K562 (cell line): ENCODE results near the gene SCAMP2. TPM values are rescaled to one million over a fixed set of nuclear protein-coding genes. Genes with fewer than 3 reads are reported as not detected.

Experiments
- E2F4 ChIP-seq: sonication (generic); formaldehyde crosslinking; IDR thresholded peaks from 2 replicates; pipeline ENCODE4 v1.8.0; 2022; ENCODE audit warnings: mild to moderate bottlenecking, low read depth, missing genetic modification reagents
- HMG20B ChIP-seq: fragments of 250-450 bp; sonication (Bioruptor Pico); IDR thresholded peaks from 2 replicates; pipeline ENCODE4 v1.5.0; 2021; ENCODE audit warnings: mild to moderate bottlenecking
- NFIX ChIP-seq: fragments of 250-450 bp; sonication (Bioruptor Pico); IDR thresholded peaks from 2 replicates; pipeline ENCODE4 v1.4.0; 2020; ENCODE audit warnings: low read depth, mild to moderate bottlenecking, moderate library complexity
- polyA plus RNA-seq, 8 experiments: library from polyadenylated mRNA; depleted of rRNA in 4 of 8; stranded (reverse) in 5 of 8; unstranded in 3 of 8; fragments of >200 nt; fragmentation: Nextera tagmentation in 2 of 8; fragmentation: Illumina TruSeq in 1 of 8; extraction: Ambion mirVana in 2 of 8; extraction: Trizol in 1 of 8; gene quantifications; 2 replicates each; pipeline versions ENCODE4 v1.2.1 to v1.2.3, GENCODE V29; 2011 to 2014; ENCODE audit warnings: inconsistent platforms in 1 of 8, missing spikeins in 1 of 8
- total RNA-seq, 7 experiments: library from RNA; depleted of rRNA in 6 of 7; stranded (reverse); fragments of >200 nt in 6 of 7; fragmentation: Illumina TruSeq in 2 of 7; extraction: Trizol in 2 of 7; gene quantifications; 2 replicates each; pipeline versions ENCODE4 v1.2.1 to v1.2.3, GENCODE V29; 2011 to 2021; ENCODE audit warnings: low replicate concordance in 1 of 7
- TF ChIP-seq, protein P1 (sequence below): sonication (generic); formaldehyde crosslinking; IDR thresholded peaks from 2 replicates; pipeline ENCODE4 v1.8.0; 2023; ENCODE audit warnings: missing genetic modification reagents, mild to moderate bottlenecking, borderline replicate concordance
- TF ChIP-seq, protein P2 (sequence below): IDR thresholded peaks from 3 replicates; pipeline ENCODE4 v1.6.1; 2011; ENCODE audit warnings: borderline replicate concordance, mild to moderate bottlenecking, moderate library complexity; ENCODE audit not compliant: insufficient read length; ENCODE audit errors: extremely low read depth

The SCAMP2 gene
- total and polyA plus RNA-seq, 9 of the 15 experiments (the other 6 are each of a cell fraction or from before 2014, with no cell fraction given), result 5.9 to 61.1 (median 20.1) TPM

- TF ChIP-seq, protein P1, sequence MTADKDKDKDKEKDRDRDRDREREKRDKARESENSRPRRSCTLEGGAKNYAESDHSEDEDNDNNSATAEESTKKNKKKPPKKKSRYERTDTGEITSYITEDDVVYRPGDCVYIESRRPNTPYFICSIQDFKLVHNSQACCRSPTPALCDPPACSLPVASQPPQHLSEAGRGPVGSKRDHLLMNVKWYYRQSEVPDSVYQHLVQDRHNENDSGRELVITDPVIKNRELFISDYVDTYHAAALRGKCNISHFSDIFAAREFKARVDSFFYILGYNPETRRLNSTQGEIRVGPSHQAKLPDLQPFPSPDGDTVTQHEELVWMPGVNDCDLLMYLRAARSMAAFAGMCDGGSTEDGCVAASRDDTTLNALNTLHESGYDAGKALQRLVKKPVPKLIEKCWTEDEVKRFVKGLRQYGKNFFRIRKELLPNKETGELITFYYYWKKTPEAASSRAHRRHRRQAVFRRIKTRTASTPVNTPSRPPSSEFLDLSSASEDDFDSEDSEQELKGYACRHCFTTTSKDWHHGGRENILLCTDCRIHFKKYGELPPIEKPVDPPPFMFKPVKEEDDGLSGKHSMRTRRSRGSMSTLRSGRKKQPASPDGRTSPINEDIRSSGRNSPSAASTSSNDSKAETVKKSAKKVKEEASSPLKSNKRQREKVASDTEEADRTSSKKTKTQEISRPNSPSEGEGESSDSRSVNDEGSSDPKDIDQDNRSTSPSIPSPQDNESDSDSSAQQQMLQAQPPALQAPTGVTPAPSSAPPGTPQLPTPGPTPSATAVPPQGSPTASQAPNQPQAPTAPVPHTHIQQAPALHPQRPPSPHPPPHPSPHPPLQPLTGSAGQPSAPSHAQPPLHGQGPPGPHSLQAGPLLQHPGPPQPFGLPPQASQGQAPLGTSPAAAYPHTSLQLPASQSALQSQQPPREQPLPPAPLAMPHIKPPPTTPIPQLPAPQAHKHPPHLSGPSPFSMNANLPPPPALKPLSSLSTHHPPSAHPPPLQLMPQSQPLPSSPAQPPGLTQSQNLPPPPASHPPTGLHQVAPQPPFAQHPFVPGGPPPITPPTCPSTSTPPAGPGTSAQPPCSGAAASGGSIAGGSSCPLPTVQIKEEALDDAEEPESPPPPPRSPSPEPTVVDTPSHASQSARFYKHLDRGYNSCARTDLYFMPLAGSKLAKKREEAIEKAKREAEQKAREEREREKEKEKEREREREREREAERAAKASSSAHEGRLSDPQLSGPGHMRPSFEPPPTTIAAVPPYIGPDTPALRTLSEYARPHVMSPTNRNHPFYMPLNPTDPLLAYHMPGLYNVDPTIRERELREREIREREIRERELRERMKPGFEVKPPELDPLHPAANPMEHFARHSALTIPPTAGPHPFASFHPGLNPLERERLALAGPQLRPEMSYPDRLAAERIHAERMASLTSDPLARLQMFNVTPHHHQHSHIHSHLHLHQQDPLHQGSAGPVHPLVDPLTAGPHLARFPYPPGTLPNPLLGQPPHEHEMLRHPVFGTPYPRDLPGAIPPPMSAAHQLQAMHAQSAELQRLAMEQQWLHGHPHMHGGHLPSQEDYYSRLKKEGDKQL (CRISPR knock-in tag), result no peak
- TF ChIP-seq NFIX (CRISPR knock-in tag), result no peak
- TF ChIP-seq E2F4 (CRISPR knock-in tag), result no peak
- TF ChIP-seq, protein P2, sequence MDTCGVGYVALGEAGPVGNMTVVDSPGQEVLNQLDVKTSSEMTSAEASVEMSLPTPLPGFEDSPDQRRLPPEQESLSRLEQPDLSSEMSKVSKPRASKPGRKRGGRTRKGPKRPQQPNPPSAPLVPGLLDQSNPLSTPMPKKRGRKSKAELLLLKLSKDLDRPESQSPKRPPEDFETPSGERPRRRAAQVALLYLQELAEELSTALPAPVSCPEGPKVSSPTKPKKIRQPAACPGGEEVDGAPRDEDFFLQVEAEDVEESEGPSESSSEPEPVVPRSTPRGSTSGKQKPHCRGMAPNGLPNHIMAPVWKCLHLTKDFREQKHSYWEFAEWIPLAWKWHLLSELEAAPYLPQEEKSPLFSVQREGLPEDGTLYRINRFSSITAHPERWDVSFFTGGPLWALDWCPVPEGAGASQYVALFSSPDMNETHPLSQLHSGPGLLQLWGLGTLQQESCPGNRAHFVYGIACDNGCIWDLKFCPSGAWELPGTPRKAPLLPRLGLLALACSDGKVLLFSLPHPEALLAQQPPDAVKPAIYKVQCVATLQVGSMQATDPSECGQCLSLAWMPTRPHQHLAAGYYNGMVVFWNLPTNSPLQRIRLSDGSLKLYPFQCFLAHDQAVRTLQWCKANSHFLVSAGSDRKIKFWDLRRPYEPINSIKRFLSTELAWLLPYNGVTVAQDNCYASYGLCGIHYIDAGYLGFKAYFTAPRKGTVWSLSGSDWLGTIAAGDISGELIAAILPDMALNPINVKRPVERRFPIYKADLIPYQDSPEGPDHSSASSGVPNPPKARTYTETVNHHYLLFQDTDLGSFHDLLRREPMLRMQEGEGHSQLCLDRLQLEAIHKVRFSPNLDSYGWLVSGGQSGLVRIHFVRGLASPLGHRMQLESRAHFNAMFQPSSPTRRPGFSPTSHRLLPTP, result no peak
- no peak for TF ChIP-seq HMG20B
These were observed 23.2 kb upstream of the SCAMP2 start (continued) for GRCh38 chr15:74896316-74896715.
